ENCODE data around the gene SUN2. TPM values are rescaled to one million over a fixed set of nuclear protein-coding genes. Genes with fewer than 3 reads are reported as not detected.
A peak's percentile ranks its signal among the peaks of the same experiment; 100 is the strongest.

The SUN2 gene
- total and polyA plus RNA-seq, 2 of the 13 experiments (the other 11 are each of a cell fraction or from before 2014, with no cell fraction given) = 45.6 to 56.6 TPM

DNA sequence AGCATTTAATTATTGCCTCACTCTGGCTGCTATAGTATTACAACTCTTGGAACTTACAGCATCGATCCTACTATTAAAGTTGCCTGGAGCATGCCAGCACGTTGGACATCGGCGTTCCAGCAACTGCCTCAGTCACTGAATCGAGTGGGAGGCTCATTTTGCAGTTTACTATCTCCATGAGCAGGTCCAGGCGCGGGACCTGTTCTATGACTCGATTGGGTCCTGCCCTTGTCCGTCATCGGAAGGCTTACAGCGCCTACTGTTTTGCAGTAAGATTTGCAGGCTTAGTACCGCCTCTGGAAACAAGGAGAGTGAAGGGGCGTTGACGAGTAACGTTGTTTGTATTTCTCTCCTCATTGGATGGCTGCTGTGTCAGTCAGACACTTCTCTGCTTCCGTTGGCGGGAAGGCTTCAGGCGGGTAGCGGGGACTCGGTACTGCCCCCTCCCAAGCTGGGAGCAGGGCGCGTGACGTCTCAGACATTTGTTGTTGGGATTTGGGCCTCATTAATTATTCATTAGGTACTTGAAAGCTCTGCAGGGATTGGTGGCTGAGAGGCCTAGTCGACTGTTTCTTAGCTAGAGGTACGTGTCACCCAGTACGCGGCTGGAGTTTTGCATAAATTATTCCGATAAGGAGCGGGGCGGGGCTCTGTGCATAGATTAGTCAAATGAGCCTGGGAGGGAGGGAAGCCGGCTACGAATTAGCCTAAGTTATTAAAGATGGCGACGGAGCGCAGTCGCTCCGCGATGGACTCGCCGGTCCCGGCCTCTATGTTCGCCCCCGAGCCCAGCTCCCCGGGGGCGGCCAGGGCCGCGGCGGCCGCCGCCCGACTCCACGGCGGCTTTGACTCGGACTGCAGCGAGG is 50.3 kb downstream of the SUN2 start, which contains the start of gene GTPBP1 (continued):
- TF ChIP-seq, protein P1, sequence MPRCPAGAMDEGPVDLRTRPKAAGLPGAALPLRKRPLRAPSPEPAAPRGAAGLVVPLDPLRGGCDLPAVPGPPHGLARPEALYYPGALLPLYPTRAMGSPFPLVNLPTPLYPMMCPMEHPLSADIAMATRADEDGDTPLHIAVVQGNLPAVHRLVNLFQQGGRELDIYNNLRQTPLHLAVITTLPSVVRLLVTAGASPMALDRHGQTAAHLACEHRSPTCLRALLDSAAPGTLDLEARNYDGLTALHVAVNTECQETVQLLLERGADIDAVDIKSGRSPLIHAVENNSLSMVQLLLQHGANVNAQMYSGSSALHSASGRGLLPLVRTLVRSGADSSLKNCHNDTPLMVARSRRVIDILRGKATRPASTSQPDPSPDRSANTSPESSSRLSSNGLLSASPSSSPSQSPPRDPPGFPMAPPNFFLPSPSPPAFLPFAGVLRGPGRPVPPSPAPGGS (CRISPR knock-in tag; IDR thresholded peaks at IDR 0.05) = no peak
- TF ChIP-seq, protein P2, sequence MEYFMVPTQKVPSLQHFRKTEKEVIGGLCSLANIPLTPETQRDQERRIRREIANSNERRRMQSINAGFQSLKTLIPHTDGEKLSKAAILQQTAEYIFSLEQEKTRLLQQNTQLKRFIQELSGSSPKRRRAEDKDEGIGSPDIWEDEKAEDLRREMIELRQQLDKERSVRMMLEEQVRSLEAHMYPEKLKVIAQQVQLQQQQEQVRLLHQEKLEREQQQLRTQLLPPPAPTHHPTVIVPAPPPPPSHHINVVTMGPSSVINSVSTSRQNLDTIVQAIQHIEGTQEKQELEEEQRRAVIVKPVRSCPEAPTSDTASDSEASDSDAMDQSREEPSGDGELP (IDR thresholded peaks at IDR 0.05; ENCODE audit: borderline replicate concordance, low read depth) = no peak; the same call in 1 of the 2 replicates
- TF ChIP-seq, protein P3, sequence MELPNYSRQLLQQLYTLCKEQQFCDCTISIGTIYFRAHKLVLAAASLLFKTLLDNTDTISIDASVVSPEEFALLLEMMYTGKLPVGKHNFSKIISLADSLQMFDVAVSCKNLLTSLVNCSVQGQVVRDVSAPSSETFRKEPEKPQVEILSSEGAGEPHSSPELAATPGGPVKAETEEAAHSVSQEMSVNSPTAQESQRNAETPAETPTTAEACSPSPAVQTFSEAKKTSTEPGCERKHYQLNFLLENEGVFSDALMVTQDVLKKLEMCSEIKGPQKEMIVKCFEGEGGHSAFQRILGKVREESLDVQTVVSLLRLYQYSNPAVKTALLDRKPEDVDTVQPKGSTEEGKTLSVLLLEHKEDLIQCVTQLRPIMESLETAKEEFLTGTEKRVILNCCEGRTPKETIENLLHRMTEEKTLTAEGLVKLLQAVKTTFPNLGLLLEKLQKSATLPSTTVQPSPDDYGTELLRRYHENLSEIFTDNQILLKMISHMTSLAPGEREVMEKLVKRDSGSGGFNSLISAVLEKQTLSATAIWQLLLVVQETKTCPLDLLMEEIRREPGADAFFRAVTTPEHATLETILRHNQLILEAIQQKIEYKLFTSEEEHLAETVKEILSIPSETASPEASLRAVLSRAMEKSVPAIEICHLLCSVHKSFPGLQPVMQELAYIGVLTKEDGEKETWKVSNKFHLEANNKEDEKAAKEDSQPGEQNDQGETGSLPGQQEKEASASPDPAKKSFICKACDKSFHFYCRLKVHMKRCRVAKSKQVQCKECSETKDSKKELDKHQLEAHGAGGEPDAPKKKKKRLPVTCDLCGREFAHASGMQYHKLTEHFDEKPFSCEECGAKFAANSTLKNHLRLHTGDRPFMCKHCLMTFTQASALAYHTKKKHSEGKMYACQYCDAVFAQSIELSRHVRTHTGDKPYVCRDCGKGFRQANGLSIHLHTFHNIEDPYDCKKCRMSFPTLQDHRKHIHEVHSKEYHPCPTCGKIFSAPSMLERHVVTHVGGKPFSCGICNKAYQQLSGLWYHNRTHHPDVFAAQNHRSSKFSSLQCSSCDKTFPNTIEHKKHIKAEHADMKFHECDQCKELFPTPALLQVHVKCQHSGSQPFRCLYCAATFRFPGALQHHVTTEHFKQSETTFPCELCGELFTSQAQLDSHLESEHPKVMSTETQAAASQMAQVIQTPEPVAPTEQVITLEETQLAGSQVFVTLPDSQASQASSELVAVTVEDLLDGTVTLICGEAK (IDR thresholded peaks at IDR 0.05) = no peak
- TF ChIP-seq, protein P3 (CRISPR knock-in tag; IDR thresholded peaks at IDR 0.05) = no peak
- TF ChIP-seq TSC22D2 (CRISPR knock-in tag; IDR thresholded peaks at IDR 0.05; ENCODE audit: borderline replicate concordance) (no peak), ZNF30 (CRISPR knock-in tag; IDR thresholded peaks at IDR 0.05) (no peak), DR1 (CRISPR knock-in tag; IDR thresholded peaks at IDR 0.05) (peak; percentile 47; the same call in 1 of the 2 replicates), NRL (CRISPR knock-in tag; IDR thresholded peaks at IDR 0.05; ENCODE audit: borderline replicate concordance) (no peak), REPIN1 (CRISPR knock-in tag; IDR thresholded peaks at IDR 0.05; ENCODE audit: borderline replicate concordance, low read depth) (no peak), ZKSCAN5 (CRISPR knock-in tag; IDR thresholded peaks at IDR 0.05) (no peak), ZNF282 (IDR thresholded peaks at IDR 0.05; ENCODE audit: partially characterized antibody) (no peak), ZNF724P (CRISPR knock-in tag; IDR thresholded peaks at IDR 0.05; ENCODE audit: borderline replicate concordance) (no peak), SIX1 (CRISPR knock-in tag; IDR thresholded peaks at IDR 0.05; ENCODE audit: borderline replicate concordance) (no peak)
- TF ChIP-seq, protein P4, sequence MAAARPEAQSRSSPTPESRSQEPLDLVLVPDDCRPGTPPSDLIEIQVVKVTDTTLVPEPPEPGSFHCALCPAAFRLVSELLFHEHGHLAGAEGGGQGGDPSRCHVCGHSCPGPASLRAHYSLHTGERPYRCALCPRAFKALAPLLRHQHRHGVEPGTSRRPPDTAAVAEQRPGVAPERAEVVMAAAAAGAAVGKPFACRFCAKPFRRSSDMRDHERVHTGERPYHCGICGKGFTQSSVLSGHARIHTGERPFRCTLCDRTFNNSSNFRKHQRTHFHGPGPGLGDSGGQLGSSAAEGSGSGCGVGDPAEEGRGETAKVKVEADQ (CRISPR knock-in tag; IDR thresholded peaks at IDR 0.05; ENCODE audit: borderline replicate concordance) = no peak
- TF ChIP-seq, protein P5, sequence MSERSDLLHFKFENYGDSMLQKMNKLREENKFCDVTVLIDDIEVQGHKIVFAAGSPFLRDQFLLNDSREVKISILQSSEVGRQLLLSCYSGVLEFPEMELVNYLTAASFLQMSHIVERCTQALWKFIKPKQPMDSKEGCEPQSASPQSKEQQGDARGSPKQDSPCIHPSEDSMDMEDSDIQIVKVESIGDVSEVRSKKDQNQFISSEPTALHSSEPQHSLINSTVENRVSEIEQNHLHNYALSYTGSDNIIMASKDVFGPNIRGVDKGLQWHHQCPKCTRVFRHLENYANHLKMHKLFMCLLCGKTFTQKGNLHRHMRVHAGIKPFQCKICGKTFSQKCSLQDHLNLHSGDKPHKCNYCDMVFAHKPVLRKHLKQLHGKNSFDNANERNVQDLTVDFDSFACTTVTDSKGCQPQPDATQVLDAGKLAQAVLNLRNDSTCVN (CRISPR knock-in tag; IDR thresholded peaks at IDR 0.05; ENCODE audit: borderline replicate concordance) = 0 out of 2 replicates have a peak, but pooled peaks have one; percentile 4

Data from HepG2 (cell line).